B cell (primary cell): Measurements from ENCODE around the gene HDDC3. TPM values are rescaled to one million over a fixed set of nuclear protein-coding genes. Genes with fewer than 3 reads are reported as not detected.

Source experiments
- ATAC-seq: fragments of 200-7000 bp; cut with Tn5 transposase; one replicate; pipeline ENCODE4 v1.10.0; 2021; ENCODE audit warnings: low read depth, mild to moderate bottlenecking, moderate number of reproducible peaks, moderate library complexity
- CTCF ChIA-PET: fragments of 350-600 bp; sonication (Branson Sonifier 250); formaldehyde crosslinking; loops from one replicate; lab custom pipeline; 2021; ENCODE audit warnings: antibody characterized with exemption, inconsistent platforms; lab: Charles Lee
- POLR2A ChIA-PET: fragments of 350-600 bp; sonication (Branson Sonifier 250); formaldehyde crosslinking; loops from one replicate; lab custom pipeline; 2021; ENCODE audit warnings: antibody characterized with exemption; lab: Charles Lee
- DNase-seq: peaks from one replicate; pipeline ENCODE4 v3.0.0; 2013
- H2AFZ ChIP-seq: 2 replicates; pipeline ENCODE4 v1.6.1; 2012; ENCODE audit warnings: mild to moderate bottlenecking, low read depth, low read length; ENCODE audit not compliant: insufficient read depth, poor library complexity, severe bottlenecking
- H3K27ac ChIP-seq, 2 donors: 1 replicate in 1 of 2; 2 replicates in 1 of 2; pipeline ENCODE4 v1.5.1; 2012 to 2013; ENCODE audit warnings: low read length in 2 of 2, mild to moderate bottlenecking in 2 of 2, moderate library complexity in 1 of 2
- H3K27me3 ChIP-seq, 4 experiments: fragments of 200-600 bp in 1 of 4; sonication (generic) in 1 of 4; replicated peaks in 1 of 4; 1 replicate in 2 of 4; 2 replicates in 2 of 4; pipeline versions ENCODE4 v1.6.1 to v1.7.0; 2013 to 2016; ENCODE audit warnings: low read length in 3 of 4, mild to moderate bottlenecking in 2 of 4, mixed read lengths in 1 of 4, moderate library complexity in 1 of 4; ENCODE audit not compliant: insufficient read depth in 4 of 4, control insufficient read depth in 3 of 4; ENCODE audit errors: control extremely low read depth in 1 of 4
- H3K36me3 ChIP-seq, 2 experiments: replicated peaks in 1 of 2; 1 replicate in 1 of 2; 2 replicates in 1 of 2; pipeline versions ENCODE4 v1.6.1 to v1.7.1; 2013; ENCODE audit warnings: low read length in 1 of 2; ENCODE audit not compliant: insufficient read depth in 2 of 2, control insufficient read depth in 1 of 2; ENCODE audit errors: control extremely low read depth in 1 of 2, extremely low read depth in 1 of 2
- H3K4me1 ChIP-seq, 2 donors: fragments of 200-600 bp in 1 of 2; sonication (generic) in 1 of 2; 1 replicate in 1 of 2; 2 replicates in 1 of 2; pipeline versions ENCODE4 v1.5.1 to v1.6.1; 2013 to 2017; ENCODE audit warnings: low read length in 2 of 2; ENCODE audit not compliant: control insufficient read depth in 2 of 2, insufficient read depth in 2 of 2
- H3K4me2 ChIP-seq: replicated peaks from 2 replicates; pipeline ENCODE3; 2012; ENCODE audit warnings: mild to moderate bottlenecking, low read depth, low read length; ENCODE audit not compliant: poor library complexity, severe bottlenecking
- H3K4me3 ChIP-seq, 5 experiments: fragments of 200-600 bp in 1 of 5; sonication (generic) in 1 of 5; 1 replicate in 3 of 5; 2 replicates in 2 of 5; pipeline versions ENCODE4 v1.5.1 to v1.7.0; 2011 to 2016; ENCODE audit warnings: low read length in 4 of 5, mild to moderate bottlenecking in 4 of 5, low read depth in 2 of 5, control low read depth in 1 of 5, moderate library complexity in 1 of 5; ENCODE audit not compliant: insufficient read depth in 1 of 5; ENCODE audit errors: control extremely low read depth in 1 of 5, extremely low read depth in 1 of 5
- H3K79me2 ChIP-seq: fragments of 200-600 bp; sonication (generic); one replicate; pipeline ENCODE4 v1.6.0; 2016; ENCODE audit warnings: low read length; ENCODE audit not compliant: control insufficient read depth, insufficient read depth
- H3K9ac ChIP-seq: fragments of 200-600 bp; sonication (generic); 2 replicates; pipeline ENCODE4 v1.6.1; 2017; ENCODE audit warnings: mild to moderate bottlenecking, low read length, moderate library complexity
- H3K9me3 ChIP-seq, 3 donors: one replicate each; pipeline versions ENCODE4 v1.6.1 to v1.7.1; 2013; ENCODE audit warnings: low read length in 2 of 3; ENCODE audit not compliant: control insufficient read depth in 2 of 3, insufficient read depth in 1 of 3; ENCODE audit errors: control extremely low read depth in 1 of 3
- H4K20me1 ChIP-seq: 2 replicates; pipeline ENCODE4 v1.6.0; 2012; ENCODE audit warnings: mild to moderate bottlenecking, low read length; ENCODE audit not compliant: insufficient read depth, control insufficient read depth, poor library complexity, severe bottlenecking
- H3K27ac Mint-ChIP-seq: one replicate; pipeline ENCODE4 v1.8.0; 2021; ENCODE audit warnings: mixed read lengths
- H3K27me3 Mint-ChIP-seq: one replicate; pipeline ENCODE4 v1.8.0; 2021; ENCODE audit warnings: mixed read lengths
- H3K4me1 Mint-ChIP-seq: one replicate; pipeline ENCODE4 v1.8.0; 2021; ENCODE audit warnings: mixed read lengths
- H3K4me3 Mint-ChIP-seq: one replicate; pipeline ENCODE4 v1.8.0; 2021; ENCODE audit warnings: mixed read lengths
- H3K9me3 Mint-ChIP-seq: one replicate; pipeline ENCODE4 v1.8.0; 2022; ENCODE audit warnings: mixed read lengths; ENCODE audit not compliant: insufficient read depth
- CTCF ChIP-seq: fragments of 200-600 bp; IDR thresholded peaks from one replicate; pipeline ENCODE4 v1.8.0; 2022; ENCODE audit warnings: antibody characterized with exemption, mild to moderate bottlenecking
- EZH2 ChIP-seq: IDR thresholded peaks from 2 replicates; pipeline ENCODE4 v1.6.1; 2012; ENCODE audit warnings: borderline replicate concordance, low read depth, mild to moderate bottlenecking, moderate library complexity, low read length; ENCODE audit not compliant: insufficient read depth, poor library complexity, severe bottlenecking
- WGBS: methylation state at CpG from one replicate; pipeline ENCODE4 v1.1.5; 2013; ENCODE audit warnings: missing lambda C conversion rate; ENCODE audit not compliant: insufficient coverage; 5-methylcytosine and 5-hydroxymethylcytosine counted together
- intact Hi-C: fragments of 100-400 bp; cut with micrococcal nuclease; formaldehyde crosslinking; loops from one replicate; pipeline ENCODE4 v1.10.0; 2022
- polyA plus RNA-seq: library from polyadenylated mRNA; depleted of rRNA; stranded (reverse); fragments of >200 nt; gene quantifications from 2 replicates; pipeline ENCODE4 v1.2.3, GENCODE V29; 2012
- total RNA-seq, 2 donors: library from RNA; stranded (reverse); fragments of 120-200 nt in 1 of 2; gene quantifications; 1 replicate in 1 of 2; 2 replicates in 1 of 2; pipeline versions ENCODE4 v1.2.3 to v1.2.4, GENCODE V29; 2013 to 2022

HDDC3 gene
- total and polyA plus RNA-seq, 2 donors (not counting 1 experiment from before 2014, with no cell fraction given), result 23.9 to 26.8 TPM

GRCh38 chr15:90960298-90961091 is 28.1 kb upstream of the HDDC3 start:
- Histone ChIP-seq H3K4me3 (no peak overlapping the region), H3K36me3 (peaks cover 0 to 29% of the 10 kb centered on the region in 2 experiments), H4K20me1 (peaks cover 9% of the 10 kb centered on the region), H3K9ac (no peak overlapping the region), H2AFZ (no peak overlapping the region), H3K79me2 (peaks cover 10% of the 10 kb centered on the region), H3K27ac (no peak overlapping the region), H3K4me2 (no peak overlapping the region), H3K27me3 (no peaks in the 10 kb centered on the region), H3K4me1 (peaks cover 10 to 14% of the 10 kb centered on the region in 2 donors), H3K9me3 (no peaks in the 10 kb centered on the region)
- TF ChIP-seq CTCF (no peak), EZH2 (no peak)
- H3K9me3 Mint-ChIP-seq, result no peaks in the 10 kb centered on the region
- ChIA-PET POLR2A (no interaction called here), CTCF (interaction anchor here (8.7 kb wide), 1 partner anchor 28 kb away, joined by 118 read pairs; the partner anchor contains the start of genes HDDC3 and UNC45A)
- DNase-seq, result no peak
- no peak overlapping the region for H3K4me3 Mint-ChIP-seq
- WGBS, result 92% methylated on average over 20 of the region's 20 CpGs
- H3K27ac Mint-ChIP-seq, result no peak overlapping the region
- H3K27me3 Mint-ChIP-seq, result no peaks in the 10 kb centered on the region
- intact Hi-C loops, result no loop called here
- ATAC-seq, result no peak
- peaks cover 12% of the 10 kb centered on the region for H3K4me1 Mint-ChIP-seq

DNA sequence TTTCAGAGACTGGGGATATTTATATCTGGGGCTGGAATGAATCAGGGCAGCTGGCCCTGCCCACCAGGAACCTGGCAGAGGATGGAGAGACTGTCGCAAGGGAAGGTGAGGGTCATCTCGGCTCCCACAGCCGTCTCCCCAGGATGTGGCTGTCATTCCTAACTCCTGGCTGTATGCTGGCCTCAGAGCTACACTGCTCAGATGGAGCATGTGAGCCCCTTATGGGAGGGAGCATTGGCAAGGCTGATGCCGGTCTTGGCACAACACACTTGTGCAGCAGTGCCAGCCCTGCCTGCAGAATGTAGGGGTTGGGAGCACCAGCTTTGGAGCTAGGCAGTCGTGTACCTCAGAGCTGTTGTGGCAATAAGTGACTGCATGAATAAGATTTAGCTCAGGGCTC is 27.5 kb upstream of the HDDC3 start:
- no peaks in the 10 kb centered on the region for H3K27me3 ChIP-seq
- no peak overlapping the region for H3K4me2 ChIP-seq
- peaks cover 13 to 18% of the 10 kb centered on the region in 2 donors for H3K4me1 ChIP-seq
- Mint-ChIP-seq H3K27ac (no peak overlapping the region), H3K4me1 (peaks cover 15% of the 10 kb centered on the region), H3K9me3 (no peaks in the 10 kb centered on the region), H3K4me3 (no peak overlapping the region), H3K27me3 (no peaks in the 10 kb centered on the region)
- H3K36me3 ChIP-seq, result peaks cover 0 to 29% of the 10 kb centered on the region in 2 experiments
- peaks cover 13% of the 10 kb centered on the region for H3K79me2 ChIP-seq
- TF ChIP-seq CTCF (no peak), EZH2 (no peak)
- no peak overlapping the region for H3K27ac ChIP-seq
- H2AFZ ChIP-seq, result no peak overlapping the region
- WGBS, result 100% methylated on average over 4 of the region's 5 CpGs
- POLR2A ChIA-PET, result no interaction called here
- peaks cover 12% of the 10 kb centered on the region for H4K20me1 ChIP-seq
- no peak overlapping the region for H3K9ac ChIP-seq
- no peaks in the 10 kb centered on the region for H3K9me3 ChIP-seq
- CTCF ChIA-PET, result interaction anchor here (1.4 to 8.7 kb wide), 2 partner anchors 27 to 181 kb away, joined by 3 to 118 read pairs; partner anchors contain the start of genes HDDC3 and UNC45A
- DNase-seq (no peak), ATAC-seq (no peak)
- no peak overlapping the region for H3K4me3 ChIP-seq
- intact Hi-C loops, result loop anchor here (5.0 kb wide), 1 partner anchor 62 kb away; the partner anchor contains the start of gene VPS33B
